Caco-2 (cell line): ENCODE measurements around the gene DNPEP. TPM values are rescaled to one million over a fixed set of nuclear protein-coding genes. Genes with fewer than 3 reads are reported as not detected.

Experiments
- BruUV-seq: library from RNA; stranded (reverse); fragments of 400-500 nt; replicated peaks from 2 replicates; lab custom pipeline; 2021; lab: Mats Ljungman, UMichigan
- CTCF ChIA-PET: fragments of 300-600 bp; sonication (Branson Sonifier 250); formaldehyde crosslinking; loops from one replicate; lab custom pipeline; 2022; ENCODE audit warnings: antibody characterized with exemption; lab: Charles Lee
- POLR2A ChIA-PET: fragments of 300-600 bp; sonication (Branson Sonifier 250); formaldehyde crosslinking; loops from one replicate; lab custom pipeline; 2022; ENCODE audit warnings: antibody characterized with exemption; lab: Charles Lee
- DNase-seq, 2 experiments: peaks; one replicate each; pipeline versions ENCODE4 v3.0.0 to v3.0.0-alpha.2; 2020 to 2022
- H3K27me3 ChIP-seq: replicated peaks from 2 replicates; pipeline ENCODE4 v1.6.0; 2011; ENCODE audit warnings: low read length; ENCODE audit not compliant: control insufficient read depth, insufficient read depth
- H3K36me3 ChIP-seq: 2 replicates; pipeline ENCODE4 v1.5.1; 2011; ENCODE audit warnings: low read length; ENCODE audit not compliant: control insufficient read depth, insufficient read depth
- H3K4me1 ChIP-seq: fragments of 250-450 bp; sonication (Bioruptor Pico); 2 replicates; pipeline ENCODE4 v1.5.1; 2020; ENCODE audit warnings: mild to moderate bottlenecking
- H3K4me3 ChIP-seq: 2 replicates; pipeline ENCODE4 v1.5.1; 2011; ENCODE audit warnings: low read depth, mild to moderate bottlenecking, control low read depth, low read length
- H3K9me3 ChIP-seq: fragments of 250-450 bp; sonication (Bioruptor Pico); 2 replicates; pipeline ENCODE4 v1.5.1; 2020; ENCODE audit warnings: mild to moderate bottlenecking, moderate library complexity
- H3K27ac Mint-ChIP-seq: one replicate; pipeline ENCODE4 v1.8.0; 2022; ENCODE audit warnings: mixed read lengths; ENCODE audit not compliant: unreplicated experiment
- H3K27me3 Mint-ChIP-seq: one replicate; pipeline ENCODE4 v1.8.0; 2022; ENCODE audit warnings: mixed read lengths; ENCODE audit not compliant: insufficient read depth, unreplicated experiment
- H3K36me3 Mint-ChIP-seq: one replicate; pipeline ENCODE4 v1.8.0; 2022; ENCODE audit warnings: mild to moderate bottlenecking, mixed read lengths; ENCODE audit not compliant: insufficient read depth, unreplicated experiment
- H3K4me1 Mint-ChIP-seq: one replicate; pipeline ENCODE4 v1.8.0; 2022; ENCODE audit warnings: low read depth, mixed read lengths; ENCODE audit not compliant: unreplicated experiment
- H3K4me3 Mint-ChIP-seq: one replicate; pipeline ENCODE4 v1.8.0; 2022; ENCODE audit warnings: mild to moderate bottlenecking, moderate library complexity, mixed read lengths; ENCODE audit not compliant: unreplicated experiment
- H3K9me3 Mint-ChIP-seq: one replicate; pipeline ENCODE4 v1.8.0; 2022; ENCODE audit warnings: mixed read lengths; ENCODE audit not compliant: unreplicated experiment
- intact Hi-C: fragments of 100-400 bp; cut with micrococcal nuclease; formaldehyde crosslinking; loops from one replicate; pipeline ENCODE4 v1.10.0; 2022; ENCODE audit not compliant: unreplicated experiment
- total RNA-seq: library from RNA; stranded (reverse); gene quantifications from 2 replicates; pipeline ENCODE4 v1.2.3, GENCODE V29; 2022
- TF ChIP-seq, protein P1 (sequence below), 2 experiments: fragments of 200-600 bp in 1 of 2; IDR thresholded peaks; 1 replicate in 1 of 2; 2 replicates in 1 of 2; pipeline versions ENCODE4 v1.5.1 to v1.8.0; 2011 to 2022; ENCODE audit warnings: antibody characterized with exemption in 1 of 2, control low read depth in 1 of 2, inconsistent platforms in 1 of 2, low read depth in 1 of 2, low read length in 1 of 2, mild to moderate bottlenecking in 1 of 2, moderate library complexity in 1 of 2; ENCODE audit not compliant: insufficient read depth in 1 of 2, severe bottlenecking in 1 of 2, unreplicated experiment in 1 of 2

Gene DNPEP
- total RNA-seq, 1 experiment from 2014 or later, result 102 TPM

DNA sequence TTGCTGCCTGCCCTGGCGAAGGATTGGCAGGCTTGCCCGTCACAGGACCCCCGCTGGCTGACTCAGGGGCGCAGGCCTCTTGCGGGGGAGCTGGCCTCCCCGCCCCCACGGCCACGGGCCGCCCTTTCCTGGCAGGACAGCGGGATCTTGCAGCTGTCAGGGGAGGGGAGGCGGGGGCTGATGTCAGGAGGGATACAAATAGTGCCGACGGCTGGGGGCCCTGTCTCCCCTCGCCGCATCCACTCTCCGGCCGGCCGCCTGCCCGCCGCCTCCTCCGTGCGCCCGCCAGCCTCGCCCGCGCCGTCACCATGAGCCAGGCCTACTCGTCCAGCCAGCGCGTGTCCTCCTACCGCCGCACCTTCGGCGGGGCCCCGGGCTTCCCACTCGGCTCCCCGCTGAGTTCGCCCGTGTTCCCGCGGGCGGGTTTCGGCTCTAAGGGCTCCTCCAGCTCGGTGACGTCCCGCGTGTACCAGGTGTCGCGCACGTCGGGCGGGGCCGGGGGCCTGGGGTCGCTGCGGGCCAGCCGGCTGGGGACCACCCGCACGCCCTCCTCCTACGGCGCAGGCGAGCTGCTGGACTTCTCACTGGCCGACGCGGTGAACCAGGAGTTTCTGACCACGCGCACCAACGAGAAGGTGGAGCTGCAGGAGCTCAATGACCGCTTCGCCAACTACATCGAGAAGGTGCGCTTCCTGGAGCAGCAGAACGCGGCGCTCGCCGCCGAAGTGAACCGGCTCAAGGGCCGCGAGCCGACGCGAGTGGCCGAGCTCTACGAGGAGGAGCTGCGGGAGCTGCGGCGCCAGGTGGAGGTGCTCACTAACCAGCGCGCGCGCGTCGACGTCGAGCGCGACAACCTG is 30.7 kb upstream of the DNPEP start, which contains the start of gene DES:
TSS of gene DES (plus strand) at position 223 of the 857 bp plus-strand sequence. CDS start at position 309, 86 bp downstream.
- H3K4me3 Mint-ChIP-seq, result no peak within 1 kb of the TSS
- no peaks in the 10 kb centered on the region for H3K4me1 ChIP-seq

DNA sequence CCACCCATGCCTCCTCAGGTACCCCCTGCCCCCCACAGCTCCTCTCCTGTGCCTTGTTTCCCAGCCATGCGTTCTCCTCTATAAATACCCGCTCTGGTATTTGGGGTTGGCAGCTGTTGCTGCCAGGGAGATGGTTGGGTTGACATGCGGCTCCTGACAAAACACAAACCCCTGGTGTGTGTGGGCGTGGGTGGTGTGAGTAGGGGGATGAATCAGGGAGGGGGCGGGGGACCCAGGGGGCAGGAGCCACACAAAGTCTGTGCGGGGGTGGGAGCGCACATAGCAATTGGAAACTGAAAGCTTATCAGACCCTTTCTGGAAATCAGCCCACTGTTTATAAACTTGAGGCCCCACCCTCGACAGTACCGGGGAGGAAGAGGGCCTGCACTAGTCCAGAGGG is 29.7 kb upstream of the DNPEP start:
- ChIA-PET CTCF (interaction anchor here (1.1 kb wide), 1 partner anchor 19 kb away, joined by 3 read pairs; no protein-coding TSS in a partner anchor), POLR2A (no interaction called here)
- Histone ChIP-seq H3K36me3 (no peaks in the 10 kb centered on the region), H3K27me3 (no peaks in the 10 kb centered on the region), H3K4me1 (no peaks in the 10 kb centered on the region), H3K4me3 (no peak overlapping the region), H3K9me3 (peaks cover 3% of the 10 kb centered on the region; the same call in 1 of the 2 replicates)
- no peak for DNase-seq
- Mint-ChIP-seq H3K27me3 (peaks cover 4% of the 10 kb centered on the region), H3K4me3 (no peak overlapping the region), H3K4me1 (no peaks in the 10 kb centered on the region), H3K36me3 (no peaks in the 10 kb centered on the region), H3K9me3 (no peaks in the 10 kb centered on the region), H3K27ac (no peak overlapping the region)
- no TSS peak for BruUV-seq
- TF ChIP-seq, protein P1, sequence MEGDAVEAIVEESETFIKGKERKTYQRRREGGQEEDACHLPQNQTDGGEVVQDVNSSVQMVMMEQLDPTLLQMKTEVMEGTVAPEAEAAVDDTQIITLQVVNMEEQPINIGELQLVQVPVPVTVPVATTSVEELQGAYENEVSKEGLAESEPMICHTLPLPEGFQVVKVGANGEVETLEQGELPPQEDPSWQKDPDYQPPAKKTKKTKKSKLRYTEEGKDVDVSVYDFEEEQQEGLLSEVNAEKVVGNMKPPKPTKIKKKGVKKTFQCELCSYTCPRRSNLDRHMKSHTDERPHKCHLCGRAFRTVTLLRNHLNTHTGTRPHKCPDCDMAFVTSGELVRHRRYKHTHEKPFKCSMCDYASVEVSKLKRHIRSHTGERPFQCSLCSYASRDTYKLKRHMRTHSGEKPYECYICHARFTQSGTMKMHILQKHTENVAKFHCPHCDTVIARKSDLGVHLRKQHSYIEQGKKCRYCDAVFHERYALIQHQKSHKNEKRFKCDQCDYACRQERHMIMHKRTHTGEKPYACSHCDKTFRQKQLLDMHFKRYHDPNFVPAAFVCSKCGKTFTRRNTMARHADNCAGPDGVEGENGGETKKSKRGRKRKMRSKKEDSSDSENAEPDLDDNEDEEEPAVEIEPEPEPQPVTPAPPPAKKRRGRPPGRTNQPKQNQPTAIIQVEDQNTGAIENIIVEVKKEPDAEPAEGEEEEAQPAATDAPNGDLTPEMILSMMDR (IDR thresholded peaks at IDR 0.05; ENCODE audit: insufficient read depth in 1 of 2, low read depth in 1 of 2, low read length in 1 of 2, severe bottlenecking in 1 of 2, unreplicated experiment in 1 of 2), result no peak
- intact Hi-C loops, result no loop called here

More for the DNA sequence above, 30.7 kb upstream of the DNPEP start, which contains the start of gene DES:
- H3K4me3 ChIP-seq, result no peak within 1 kb of the TSS; the same call in 1 of the 2 replicates
- no peaks in the 10 kb centered on the region for H3K36me3 ChIP-seq
- peaks cover 4% of the 10 kb centered on the region for H3K27me3 Mint-ChIP-seq
- H3K9me3 ChIP-seq, result no peaks in the 10 kb centered on the region
- intact Hi-C loops, result no loop called here
- no peaks in the 10 kb centered on the region for H3K9me3 Mint-ChIP-seq
- TF ChIP-seq, protein P1 (IDR thresholded peaks at IDR 0.05; ENCODE audit: insufficient read depth in 1 of 2, low read depth in 1 of 2, low read length in 1 of 2, severe bottlenecking in 1 of 2, unreplicated experiment in 1 of 2), result no peak
- H3K27me3 ChIP-seq, result no peaks in the 10 kb centered on the region
- DNase-seq, result no peak
- CTCF ChIA-PET, result interaction anchor here (0.6 to 1.1 kb wide), 2 partner anchors 16 to 20 kb away, joined by 3 to 4 read pairs; no protein-coding TSS in a partner anchor
- H3K4me1 Mint-ChIP-seq, result no peaks in the 10 kb centered on the region
- no peak within 1 kb of the TSS for H3K27ac Mint-ChIP-seq
- no peaks in the 10 kb centered on the region for H3K36me3 Mint-ChIP-seq
- no TSS peak for BruUV-seq
- POLR2A ChIA-PET, result no interaction called here

DNA sequence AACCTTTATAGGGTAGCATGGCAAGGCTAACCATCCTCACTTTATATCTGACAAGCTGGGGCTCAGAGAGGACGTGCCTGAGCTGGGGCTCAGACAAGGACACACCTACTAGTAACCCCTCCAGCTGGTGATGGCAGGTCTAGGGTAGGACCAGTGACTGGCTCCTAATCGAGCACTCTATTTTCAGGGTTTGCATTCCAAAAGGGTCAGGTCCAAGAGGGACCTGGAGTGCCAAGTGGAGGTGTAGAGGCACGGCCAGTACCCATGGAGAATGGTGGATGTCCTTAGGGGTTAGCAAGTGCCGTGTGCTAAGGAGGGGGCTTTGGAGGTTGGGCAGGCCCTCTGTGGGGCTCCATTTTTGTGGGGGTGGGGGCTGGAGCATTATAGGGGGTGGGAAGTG is 29.2 kb upstream of the DNPEP start:
- H3K36me3 ChIP-seq, result no peaks in the 10 kb centered on the region
- H3K4me1 ChIP-seq, result no peaks in the 10 kb centered on the region
- TF ChIP-seq, protein P1 (IDR thresholded peaks at IDR 0.05; ENCODE audit: insufficient read depth in 1 of 2, low read depth in 1 of 2, low read length in 1 of 2, severe bottlenecking in 1 of 2, unreplicated experiment in 1 of 2), result no peak
- DNase-seq, result no peak
- CTCF ChIA-PET, result interaction anchor here (1.0 to 1.1 kb wide), 2 partner anchors 13 to 18 kb away, joined by 3 read pairs; no protein-coding TSS in a partner anchor
- Mint-ChIP-seq H3K4me3 (no peak overlapping the region), H3K9me3 (no peaks in the 10 kb centered on the region), H3K27me3 (peaks cover 4% of the 10 kb centered on the region), H3K27ac (no peak overlapping the region), H3K36me3 (no peaks in the 10 kb centered on the region), H3K4me1 (no peaks in the 10 kb centered on the region)
- BruUV-seq, result no TSS peak
- peaks cover 4% of the 10 kb centered on the region; the same call in 1 of the 2 replicates for H3K9me3 ChIP-seq
- no peak overlapping the region for H3K4me3 ChIP-seq
- H3K27me3 ChIP-seq, result no peaks in the 10 kb centered on the region
- intact Hi-C loops, result no loop called here
- POLR2A ChIA-PET, result no interaction called here
